Measurements from ENCODE around the gene TRIOBP.

The TRIOBP gene

GRCh38 chr22:37674248-37674647, 22.6 kb upstream of the TRIOBP start:
- Histone ChIP-seq H3K27ac (no peak overlapping the region), H3K36me3 (no peaks in the 10 kb centered on the region), H3K4me3 (ENCODE audit: low read depth, low read length) (no peak overlapping the region), H3K27me3 (ENCODE audit: insufficient read depth, low read depth, severe bottlenecking) (no peaks in the 10 kb centered on the region), H3K9me3 (ENCODE audit: severe bottlenecking) (no peaks in the 10 kb centered on the region)
- no peak for DNase-seq
- TF ChIP-seq CTCF (IDR thresholded peaks at IDR 0.05; ENCODE audit: low read depth, low read length): no peak

DNA sequence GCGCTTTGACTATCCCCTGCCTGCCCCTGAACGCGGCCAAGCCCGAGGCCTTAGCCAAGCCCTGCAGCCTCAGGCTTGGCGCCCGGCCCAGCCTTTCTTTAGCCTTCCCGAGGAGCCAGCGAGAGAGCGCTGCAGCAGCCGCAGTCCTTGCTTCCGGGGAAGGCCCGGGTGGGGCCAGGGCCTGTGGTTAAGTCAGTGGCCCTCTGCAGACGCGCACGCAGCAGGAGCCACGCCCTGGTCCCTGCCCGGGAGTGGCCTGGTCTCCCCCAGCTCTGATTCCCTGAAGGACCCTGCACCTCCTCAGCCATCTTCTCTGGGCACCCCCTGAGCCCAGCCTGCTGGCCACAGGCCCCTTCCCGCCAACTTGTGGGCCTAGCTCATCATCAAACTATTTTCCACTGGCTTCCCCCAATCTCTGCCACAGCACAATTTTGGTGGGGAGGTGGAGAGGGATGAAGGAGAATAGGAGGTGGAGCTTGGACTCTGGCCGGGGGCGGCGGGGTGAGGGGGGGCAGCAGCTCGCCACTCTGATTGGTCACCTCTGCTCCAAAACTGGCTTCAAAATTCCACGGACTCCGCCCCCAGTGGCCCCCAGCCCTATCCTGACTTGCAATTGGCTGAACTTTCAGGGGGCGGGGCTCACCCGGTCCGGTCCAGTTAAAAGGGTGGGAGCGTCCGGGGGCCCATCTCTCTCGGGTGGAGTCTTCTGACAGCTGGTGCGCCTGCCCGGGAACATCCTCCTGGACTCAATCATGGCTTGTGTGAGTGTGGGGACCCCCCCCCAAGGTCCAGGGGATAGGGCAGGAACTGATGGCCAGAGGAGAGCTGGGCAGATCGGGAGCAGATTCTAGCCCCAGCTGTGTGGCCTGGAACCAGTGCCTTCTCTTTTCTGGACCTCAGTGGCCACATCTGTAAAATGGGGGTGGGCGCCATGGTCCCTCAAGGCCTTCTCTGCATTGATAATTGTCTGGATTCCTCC, 21.6 kb upstream of the TRIOBP start, which contains the start of gene LGALS1:
TSS of gene LGALS1 (plus strand) at position 686 of the 979 bp plus-strand sequence. CDS start at position 753, 67 bp downstream.
- no peaks in the 10 kb centered on the region for H3K27me3 ChIP-seq (ENCODE audit: insufficient read depth, low read depth, severe bottlenecking)
- no peaks in the 10 kb centered on the region for H3K36me3 ChIP-seq
- no peak within 1 kb of the TSS for H3K27ac ChIP-seq
- H3K4me3 ChIP-seq (ENCODE audit: low read depth, low read length): no peak within 1 kb of the TSS
- TF ChIP-seq CTCF (IDR thresholded peaks at IDR 0.05; ENCODE audit: low read depth, low read length): no peak
- H3K9me3 ChIP-seq (ENCODE audit: severe bottlenecking): no peaks in the 10 kb centered on the region
- peak; percentile 50 for DNase-seq

GRCh38 chr22:37675930-37676735, 20.7 kb upstream of the TRIOBP start:
- Histone ChIP-seq H3K4me3 (ENCODE audit: low read depth, low read length) (peak overlapping the region; percentile 82), H3K27me3 (ENCODE audit: insufficient read depth, low read depth, severe bottlenecking) (no peaks in the 10 kb centered on the region), H3K36me3 (no peaks in the 10 kb centered on the region), H3K27ac (no peak overlapping the region), H3K9me3 (ENCODE audit: severe bottlenecking) (no peaks in the 10 kb centered on the region)
- no peak for TF ChIP-seq CTCF (IDR thresholded peaks at IDR 0.05; ENCODE audit: low read depth, low read length)
- DNase-seq: no peak

- Histone ChIP-seq H3K27ac (peak overlapping the region; percentile 61), H3K9me3 (ENCODE audit: severe bottlenecking) (no peaks in the 10 kb centered on the region), H3K4me3 (ENCODE audit: low read depth, low read length) (peak overlapping the region; percentile 82), H3K27me3 (ENCODE audit: insufficient read depth, low read depth, severe bottlenecking) (no peaks in the 10 kb centered on the region), H3K36me3 (no peaks in the 10 kb centered on the region)
- peak; percentile 90 for DNase-seq
- TF ChIP-seq CTCF (IDR thresholded peaks at IDR 0.05; ENCODE audit: low read depth, low read length): no peak
These were observed 19.9 kb upstream of the TRIOBP start for GRCh38 chr22:37676736-37677492.

DNA sequence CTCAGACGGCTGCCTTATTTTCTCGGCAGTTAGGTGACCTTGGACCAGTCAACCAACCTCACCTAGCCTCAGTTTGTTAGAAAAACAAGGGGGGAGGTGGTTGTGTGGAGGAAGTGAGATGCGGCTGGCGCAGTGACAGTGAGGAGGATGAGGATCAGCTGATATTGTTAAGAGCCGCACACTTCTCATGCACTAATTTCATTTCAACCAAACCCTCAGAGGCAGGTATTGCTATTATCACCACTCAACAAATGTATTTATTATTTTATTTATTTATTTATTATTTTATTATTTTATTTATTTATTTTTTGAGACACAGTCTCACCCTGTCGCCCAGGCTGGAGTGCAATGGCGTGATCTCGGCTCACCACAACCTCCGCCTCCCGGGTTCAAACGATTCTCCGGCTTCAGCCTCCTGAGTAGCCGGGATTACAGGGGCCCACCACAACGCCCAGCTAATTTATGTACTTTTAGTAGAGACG, 19.3 kb upstream of the TRIOBP start:
- no peak for DNase-seq
- no peaks in the 10 kb centered on the region for H3K9me3 ChIP-seq (ENCODE audit: severe bottlenecking)
- no peaks in the 10 kb centered on the region for H3K36me3 ChIP-seq
- peak overlapping the region; percentile 82 for H3K4me3 ChIP-seq (ENCODE audit: low read depth, low read length)
- H3K27ac ChIP-seq: peak overlapping the region; percentile 61
- TF ChIP-seq CTCF (IDR thresholded peaks at IDR 0.05; ENCODE audit: low read depth, low read length): no peak
- no peaks in the 10 kb centered on the region for H3K27me3 ChIP-seq (ENCODE audit: insufficient read depth, low read depth, severe bottlenecking)

Measured in WERI-Rb-1 (cell line).